Loucy (cell line): Measurements from ENCODE around the gene OR6C3.

Source experiments
- H2AFZ ChIP-seq: fragments of 200-600 bp; sonication (generic); 2 replicates; pipeline ENCODE4 v1.6.0; 2016; ENCODE audit warnings: antibody characterized with exemption, mild to moderate bottlenecking, low read length, moderate library complexity
- H3F3A ChIP-seq: fragments of 200-600 bp; 2 replicates; pipeline ENCODE4 v1.6.0; 2016; ENCODE audit warnings: antibody characterized with exemption, low read depth, mild to moderate bottlenecking
- H3K27me3 ChIP-seq: fragments of 200-600 bp; sonication (generic); 2 replicates; pipeline ENCODE4 v1.6.1; 2014; ENCODE audit warnings: low read length, mild to moderate bottlenecking; ENCODE audit not compliant: insufficient read depth, poor library complexity, severe bottlenecking
- H3K36me3 ChIP-seq: fragments of 200-600 bp; sonication (generic); 2 replicates; pipeline ENCODE4 v1.6.1; 2016; ENCODE audit warnings: low read length; ENCODE audit not compliant: insufficient read depth
- H3K4me1 ChIP-seq: fragments of 200-600 bp; sonication (generic); 2 replicates; pipeline ENCODE4 v1.5.1; 2014; ENCODE audit warnings: low read length, mild to moderate bottlenecking; ENCODE audit not compliant: insufficient read depth, poor library complexity, severe bottlenecking
- H3K4me2 ChIP-seq: fragments of 200-600 bp; sonication (generic); 2 replicates; pipeline ENCODE4 v1.6.0; 2014; ENCODE audit warnings: antibody characterized with exemption, low read length, low read depth, mild to moderate bottlenecking; ENCODE audit not compliant: poor library complexity, severe bottlenecking
- H3K4me3 ChIP-seq: fragments of 200-600 bp; sonication (generic); 2 replicates; pipeline ENCODE4 v1.5.1; 2014; ENCODE audit warnings: low read length, mild to moderate bottlenecking, mixed read lengths; ENCODE audit not compliant: poor library complexity, severe bottlenecking
- H3K79me2 ChIP-seq: fragments of 200-600 bp; sonication (generic); 2 replicates; pipeline ENCODE4 v1.6.1; 2014; ENCODE audit warnings: low read length; ENCODE audit not compliant: insufficient read depth
- H3K9ac ChIP-seq: fragments of 200-600 bp; sonication (generic); 2 replicates; pipeline ENCODE4 v1.6.0; 2014; ENCODE audit warnings: mild to moderate bottlenecking, low read depth, low read length, moderate library complexity; ENCODE audit not compliant: poor library complexity, severe bottlenecking
- H3K9me2 ChIP-seq: fragments of 200-600 bp; sonication (generic); replicated peaks from 2 replicates; pipeline ENCODE4 v1.6.1; 2016; ENCODE audit warnings: low read depth, low read length, mixed read lengths
- H3K9me3 ChIP-seq: fragments of 200-600 bp; sonication (generic); 2 replicates; pipeline ENCODE4 v1.6.1; 2014; ENCODE audit warnings: mild to moderate bottlenecking, antibody characterized with exemption, low read length, low read depth; ENCODE audit not compliant: insufficient read depth
- H4K20me1 ChIP-seq: fragments of 200-600 bp; sonication (generic); 2 replicates; pipeline ENCODE4 v1.6.0; 2014; ENCODE audit warnings: antibody characterized with exemption, low read length, mild to moderate bottlenecking; ENCODE audit not compliant: insufficient read depth, poor library complexity, severe bottlenecking
- EZH2phosphoT487 ChIP-seq: fragments of 200-600 bp; IDR thresholded peaks from 2 replicates; pipeline ENCODE4 v1.6.1; 2018; ENCODE audit warnings: antibody characterized with exemption, mild to moderate bottlenecking, moderate library complexity, borderline replicate concordance
- TF ChIP-seq, protein P1 (sequence below): fragments of 200-600 bp; sonication (generic); conservative IDR thresholded peaks from 2 replicates; pipeline ENCODE4 v1.5.1; 2014; ENCODE audit warnings: mild to moderate bottlenecking, antibody characterized with exemption, low read length

The OR6C3 gene

DNA sequence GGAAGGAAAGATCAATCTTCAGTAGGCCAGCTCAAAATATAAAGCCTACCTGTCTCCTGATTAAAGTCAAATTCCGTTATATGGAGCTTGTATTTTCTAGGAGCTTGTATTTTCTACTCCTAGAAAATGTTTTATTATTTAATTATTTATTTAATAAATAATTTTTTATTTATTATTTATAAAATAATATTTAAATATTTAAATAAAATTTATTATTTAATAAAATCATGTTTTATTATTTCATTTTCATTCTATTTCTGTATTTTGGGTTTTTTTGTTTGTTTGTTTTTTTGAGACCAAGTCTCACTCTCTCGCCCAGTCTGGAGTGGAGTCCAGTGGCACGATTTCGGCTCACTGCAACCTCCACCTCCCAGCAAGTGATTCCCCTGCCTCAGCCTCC lies 42.0 kb downstream of the OR6C3 start:
- H2AFZ ChIP-seq = no peak overlapping the region

More for the DNA sequence above, 42.0 kb downstream of the OR6C3 start:
- Histone ChIP-seq H3F3A (no peaks in the 10 kb centered on the region), H4K20me1 (no peaks in the 10 kb centered on the region), H3K27me3 (no peaks in the 10 kb centered on the region), H3K9ac (no peak overlapping the region), H3K4me3 (no peak overlapping the region), H3K4me1 (no peaks in the 10 kb centered on the region), H3K9me2 (no peaks in the 10 kb centered on the region), H3K36me3 (no peaks in the 10 kb centered on the region), H3K4me2 (no peak overlapping the region), H3K79me2 (no peaks in the 10 kb centered on the region), H3K9me3 (no peaks in the 10 kb centered on the region)
- TF ChIP-seq, protein P1, sequence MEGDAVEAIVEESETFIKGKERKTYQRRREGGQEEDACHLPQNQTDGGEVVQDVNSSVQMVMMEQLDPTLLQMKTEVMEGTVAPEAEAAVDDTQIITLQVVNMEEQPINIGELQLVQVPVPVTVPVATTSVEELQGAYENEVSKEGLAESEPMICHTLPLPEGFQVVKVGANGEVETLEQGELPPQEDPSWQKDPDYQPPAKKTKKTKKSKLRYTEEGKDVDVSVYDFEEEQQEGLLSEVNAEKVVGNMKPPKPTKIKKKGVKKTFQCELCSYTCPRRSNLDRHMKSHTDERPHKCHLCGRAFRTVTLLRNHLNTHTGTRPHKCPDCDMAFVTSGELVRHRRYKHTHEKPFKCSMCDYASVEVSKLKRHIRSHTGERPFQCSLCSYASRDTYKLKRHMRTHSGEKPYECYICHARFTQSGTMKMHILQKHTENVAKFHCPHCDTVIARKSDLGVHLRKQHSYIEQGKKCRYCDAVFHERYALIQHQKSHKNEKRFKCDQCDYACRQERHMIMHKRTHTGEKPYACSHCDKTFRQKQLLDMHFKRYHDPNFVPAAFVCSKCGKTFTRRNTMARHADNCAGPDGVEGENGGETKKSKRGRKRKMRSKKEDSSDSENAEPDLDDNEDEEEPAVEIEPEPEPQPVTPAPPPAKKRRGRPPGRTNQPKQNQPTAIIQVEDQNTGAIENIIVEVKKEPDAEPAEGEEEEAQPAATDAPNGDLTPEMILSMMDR = no peak
- TF ChIP-seq EZH2phosphoT487 = no peak
